DMS114 treated with DMSO at 0.1 percent for 48 hours (cell line): ENCODE results near the gene ZMAT3.
A peak's percentile ranks its signal among the peaks of the same experiment; 100 is the strongest.
"Not testable (repeated sequence)": the region's sequence is repeated elsewhere in the genome, so short reads cannot be mapped to it uniquely, and the experiment has no call there.

ENCODE experiments used
- DNase-seq: peaks from one replicate; lab custom pipeline; 2025; ENCODE audit not compliant: unreplicated experiment; lab: John Stamatoyannopoulos, UW

ZMAT3 gene

GRCh38 chr3:179069762-179070390 lies 1.7 kb downstream of the ZMAT3 start:
- DNase-seq: no peak

GRCh38 chr3:179068779-179069530 lies 2.7 kb downstream of the ZMAT3 start:
- peak; percentile 26 for DNase-seq

GRCh38 chr3:179067839-179068238 lies 3.8 kb downstream of the ZMAT3 start:
- DNase-seq: no peak

GRCh38 chr3:179067291-179067690 lies 4.3 kb downstream of the ZMAT3 start:
- no peak for DNase-seq

GRCh38 chr3:179063945-179064560 lies 7.6 kb downstream of the ZMAT3 start:
- no peak for DNase-seq

- no peak for DNase-seq
Observed at GRCh38 chr3:179056326-179056725, 15.3 kb downstream of the ZMAT3 start.

GRCh38 chr3:179054565-179054964 lies 17.0 kb downstream of the ZMAT3 start:
- DNase-seq: not testable (repeated sequence)

- no peak for DNase-seq
Observed at GRCh38 chr3:179046497-179047353, 24.9 kb downstream of the ZMAT3 start.

- no peak for DNase-seq
Observed at GRCh38 chr3:179045719-179046402, 25.7 kb downstream of the ZMAT3 start.

- DNase-seq: not testable (repeated sequence)
Observed at GRCh38 chr3:179038899-179039251, 32.7 kb downstream of the ZMAT3 start.

- DNase-seq: no peak
Observed at GRCh38 chr3:179038216-179038898, 33.3 kb downstream of the ZMAT3 start.

GRCh38 chr3:179037351-179037750 lies 34.3 kb downstream of the ZMAT3 start:
- no peak for DNase-seq

GRCh38 chr3:179036626-179037300 lies 34.8 kb downstream of the ZMAT3 start:
- DNase-seq: no peak

- no peak for DNase-seq
Observed at GRCh38 chr3:179036226-179036625, 35.4 kb downstream of the ZMAT3 start.

- DNase-seq: no peak
Observed at GRCh38 chr3:179035232-179035631, 36.4 kb downstream of the ZMAT3 start.

- not testable (repeated sequence) for DNase-seq
Observed at GRCh38 chr3:179033304-179033657, 38.3 kb downstream of the ZMAT3 start.

- not testable (repeated sequence) for DNase-seq
Observed at GRCh38 chr3:179032454-179033303, 38.9 kb downstream of the ZMAT3 start.

GRCh38 chr3:179029096-179029495 lies 42.5 kb downstream of the ZMAT3 start:
- DNase-seq: no peak

GRCh38 chr3:179028408-179028807 lies 43.2 kb downstream of the ZMAT3 start:
- no peak for DNase-seq
